Activated T-helper 2 cell treated with anti-CD3 and anti-CD28 coated beads, Interferon-gamma antibody, Interleukin-2, Interleukin-4, amounts not matched to agents 10 μg/mL and 5 μg/mL and 100 μg/mL, durations not matched to agents 14 hours and 24 hours and 36 hours (primary cell): ENCODE results near the gene MEAK7. TPM values are rescaled to one million over a fixed set of nuclear protein-coding genes. Genes with fewer than 3 reads are reported as not detected.
A peak's percentile ranks its signal among the peaks of the same experiment; 100 is the strongest.

Source experiments
- DNase-seq: peaks from one replicate; pipeline ENCODE4 v3.0.0; 2021; ENCODE audit warnings: low spot score
- H3K27ac Mint-ChIP-seq: one replicate; pipeline ENCODE4 v1.8.0; 2021; ENCODE audit warnings: mixed read lengths
- H3K27me3 Mint-ChIP-seq: one replicate; pipeline ENCODE4 v1.8.0; 2021; ENCODE audit warnings: low read depth, mixed read lengths
- H3K36me3 Mint-ChIP-seq: one replicate; pipeline ENCODE4 v1.8.0; 2021; ENCODE audit warnings: low read depth, mixed read lengths
- H3K4me1 Mint-ChIP-seq: one replicate; pipeline ENCODE4 v1.8.0; 2021; ENCODE audit warnings: low read depth, mixed read lengths
- H3K4me3 Mint-ChIP-seq: one replicate; pipeline ENCODE4 v1.8.0; 2021; ENCODE audit warnings: low read depth, mild to moderate bottlenecking, moderate library complexity, mixed read lengths
- H3K9me3 Mint-ChIP-seq: one replicate; pipeline ENCODE4 v1.8.0; 2021; ENCODE audit warnings: mixed read lengths
- intact Hi-C: fragments of 100-400 bp; cut with micrococcal nuclease; formaldehyde crosslinking; loops from one replicate; pipeline ENCODE4 v1.15.1; 2023
- total RNA-seq: library from RNA; stranded (reverse); gene quantifications from 2 replicates; pipeline ENCODE4 v1.2.3, GENCODE V29; 2022

Gene MEAK7, protein sequence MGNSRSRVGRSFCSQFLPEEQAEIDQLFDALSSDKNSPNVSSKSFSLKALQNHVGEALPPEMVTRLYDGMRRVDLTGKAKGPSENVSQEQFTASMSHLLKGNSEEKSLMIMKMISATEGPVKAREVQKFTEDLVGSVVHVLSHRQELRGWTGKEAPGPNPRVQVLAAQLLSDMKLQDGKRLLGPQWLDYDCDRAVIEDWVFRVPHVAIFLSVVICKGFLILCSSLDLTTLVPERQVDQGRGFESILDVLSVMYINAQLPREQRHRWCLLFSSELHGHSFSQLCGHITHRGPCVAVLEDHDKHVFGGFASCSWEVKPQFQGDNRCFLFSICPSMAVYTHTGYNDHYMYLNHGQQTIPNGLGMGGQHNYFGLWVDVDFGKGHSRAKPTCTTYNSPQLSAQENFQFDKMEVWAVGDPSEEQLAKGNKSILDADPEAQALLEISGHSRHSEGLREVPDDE
- total RNA-seq = 15.4 and 19.4 TPM in 2 replicates

DNA sequence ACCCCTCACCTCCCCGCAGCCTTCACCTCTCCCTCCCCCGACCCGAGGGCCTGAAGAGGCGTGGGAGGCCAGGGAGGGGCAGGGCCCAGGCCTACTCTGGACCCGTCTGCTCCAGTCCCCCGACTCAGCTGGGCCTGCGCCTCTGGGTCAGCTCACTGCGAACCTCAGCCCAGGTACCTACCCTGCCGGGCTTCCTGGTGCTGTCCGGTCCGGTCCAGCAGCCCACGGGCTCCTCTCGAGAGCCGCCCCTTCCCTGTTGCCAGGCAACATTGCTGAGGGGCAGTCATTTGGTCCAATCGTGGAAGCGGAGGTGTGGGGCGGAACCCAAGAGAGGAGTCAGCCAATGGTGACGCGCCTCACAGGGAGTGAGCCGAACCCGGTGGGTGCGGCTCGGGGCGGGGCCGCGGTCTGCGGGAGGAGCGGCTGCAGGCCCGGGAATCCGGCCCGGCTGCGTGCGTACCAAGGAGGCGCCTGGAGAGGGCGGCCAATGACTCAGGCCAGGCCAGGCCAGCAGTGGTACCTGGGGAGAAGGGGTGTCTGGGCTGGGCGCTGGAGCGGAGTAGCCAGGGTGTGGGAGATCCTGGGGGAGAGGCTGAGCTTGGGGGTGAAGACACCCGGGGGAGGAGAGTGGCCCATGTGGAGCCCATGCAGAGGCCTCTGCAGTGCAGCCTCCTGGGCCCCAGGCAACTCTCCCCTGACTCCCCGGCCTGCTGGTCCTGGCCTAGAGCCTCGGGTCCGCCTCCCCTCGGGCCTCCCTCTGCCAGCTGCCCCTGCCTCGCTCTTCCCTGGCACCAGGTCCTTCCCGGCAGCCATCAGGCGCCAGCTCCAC, at the start of gene MEAK7:
Gene MEAK7, minus strand, starts transcription at position 240 of the 829 bp plus-strand sequence. CDS start 6,573 bp downstream, outside the sequence.
- H3K4me1 Mint-ChIP-seq = peaks cover 44% of the 10 kb centered on the region
- no peaks in the 10 kb centered on the region for H3K27me3 Mint-ChIP-seq
- H3K36me3 Mint-ChIP-seq = peaks cover 12% of the 10 kb centered on the region
- intact Hi-C loops = loop anchor here (5.0 to 10.0 kb wide), 2 partner anchors 223 to 420 kb away; no protein-coding TSS in a partner anchor
- peak; percentile 96 for DNase-seq
- no peaks in the 10 kb centered on the region for H3K9me3 Mint-ChIP-seq
- H3K4me3 Mint-ChIP-seq = peak within 1 kb of the TSS; percentile 88
- peak within 1 kb of the TSS; percentile 89 for H3K27ac Mint-ChIP-seq

DNA sequence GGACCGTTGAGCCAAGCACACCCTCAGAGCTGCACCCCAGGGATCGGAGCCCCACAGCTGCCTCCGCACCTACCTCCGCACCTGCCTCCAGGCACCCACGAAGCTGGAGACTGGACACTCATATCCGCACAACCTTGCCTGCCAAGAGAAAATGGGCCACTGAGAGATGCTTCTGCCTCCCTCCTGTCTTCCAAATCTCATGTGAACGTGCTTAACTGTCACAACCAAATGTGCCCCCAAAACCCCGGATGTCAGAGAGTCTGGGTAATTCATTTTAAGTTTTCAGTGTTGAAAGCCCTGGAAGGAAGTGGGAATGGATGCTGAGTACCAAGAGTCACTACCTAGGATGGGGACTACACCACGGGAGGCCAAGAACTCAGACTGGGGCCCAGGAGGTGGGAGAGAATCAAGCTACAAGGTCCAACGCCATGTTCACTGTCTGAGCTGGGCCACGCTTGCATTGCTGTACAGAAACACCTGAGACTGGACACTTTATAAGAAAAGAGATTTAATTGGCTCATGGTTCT, 49.5 kb upstream of the MEAK7 start:
- Mint-ChIP-seq H3K4me1 (peaks cover 58% of the 10 kb centered on the region), H3K27ac (peak overlapping the region; percentile 91), H3K4me3 (peak overlapping the region; percentile 91), H3K36me3 (peaks cover 19% of the 10 kb centered on the region), H3K9me3 (no peaks in the 10 kb centered on the region), H3K27me3 (no peaks in the 10 kb centered on the region)
- intact Hi-C loops = loop anchor here (1.0 kb wide), 1 partner anchor 46 kb away; no protein-coding TSS in a partner anchor
- peak; percentile 57 for DNase-seq

DNA sequence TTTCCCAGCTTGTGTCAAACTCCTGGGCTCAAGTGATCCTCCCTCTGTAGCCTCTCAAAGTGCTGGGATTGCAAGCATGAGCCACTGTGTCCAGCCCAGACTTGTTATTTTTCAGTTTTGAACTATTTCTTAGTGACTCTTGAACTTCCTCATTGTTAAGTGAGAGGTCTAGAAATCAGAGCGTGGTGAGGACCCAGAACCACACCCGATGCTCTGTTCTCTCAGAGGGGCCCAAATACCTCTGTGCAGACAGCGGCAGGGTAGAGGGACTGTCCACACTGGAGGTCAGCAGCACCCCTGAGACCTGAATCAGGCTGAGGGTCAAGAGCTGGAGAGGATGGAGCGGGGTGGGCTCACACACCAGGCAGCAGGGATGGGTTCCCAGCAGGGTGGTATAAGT, 47.7 kb upstream of the MEAK7 start:
- no peaks in the 10 kb centered on the region for H3K27me3 Mint-ChIP-seq
- peak overlapping the region; percentile 91 for H3K4me3 Mint-ChIP-seq
- DNase-seq = no peak
- H3K4me1 Mint-ChIP-seq = peaks cover 60% of the 10 kb centered on the region
- peak overlapping the region; percentile 91 for H3K27ac Mint-ChIP-seq
- no peaks in the 10 kb centered on the region for H3K9me3 Mint-ChIP-seq
- intact Hi-C loops = no loop called here
- H3K36me3 Mint-ChIP-seq = peaks cover 25% of the 10 kb centered on the region

DNA sequence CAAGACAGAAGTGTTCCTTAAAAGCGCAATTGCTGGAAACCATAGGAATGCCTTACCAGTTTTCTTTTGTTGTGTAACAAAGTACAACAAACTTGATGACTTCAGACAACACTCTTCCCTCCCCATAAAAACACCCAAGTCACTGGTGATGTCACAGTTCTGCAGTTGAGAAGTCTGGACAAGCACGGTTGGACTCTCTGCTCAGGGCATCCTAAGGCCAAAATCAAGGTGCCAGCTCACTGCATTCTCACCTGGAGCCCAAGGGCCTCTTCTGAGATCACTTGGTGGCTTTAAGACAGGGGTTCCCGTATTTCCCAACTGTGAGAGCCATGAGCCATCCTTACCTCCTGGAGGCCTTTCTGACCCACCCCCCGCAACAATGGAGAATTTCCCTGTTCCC, 45.6 kb upstream of the MEAK7 start:
- Mint-ChIP-seq H3K4me3 (peak overlapping the region; percentile 87), H3K36me3 (peaks cover 40% of the 10 kb centered on the region), H3K9me3 (no peaks in the 10 kb centered on the region), H3K27ac (peak overlapping the region; percentile 98), H3K27me3 (no peaks in the 10 kb centered on the region), H3K4me1 (peaks cover 59% of the 10 kb centered on the region)
- no peak for DNase-seq
- intact Hi-C loops = no loop called here

DNA sequence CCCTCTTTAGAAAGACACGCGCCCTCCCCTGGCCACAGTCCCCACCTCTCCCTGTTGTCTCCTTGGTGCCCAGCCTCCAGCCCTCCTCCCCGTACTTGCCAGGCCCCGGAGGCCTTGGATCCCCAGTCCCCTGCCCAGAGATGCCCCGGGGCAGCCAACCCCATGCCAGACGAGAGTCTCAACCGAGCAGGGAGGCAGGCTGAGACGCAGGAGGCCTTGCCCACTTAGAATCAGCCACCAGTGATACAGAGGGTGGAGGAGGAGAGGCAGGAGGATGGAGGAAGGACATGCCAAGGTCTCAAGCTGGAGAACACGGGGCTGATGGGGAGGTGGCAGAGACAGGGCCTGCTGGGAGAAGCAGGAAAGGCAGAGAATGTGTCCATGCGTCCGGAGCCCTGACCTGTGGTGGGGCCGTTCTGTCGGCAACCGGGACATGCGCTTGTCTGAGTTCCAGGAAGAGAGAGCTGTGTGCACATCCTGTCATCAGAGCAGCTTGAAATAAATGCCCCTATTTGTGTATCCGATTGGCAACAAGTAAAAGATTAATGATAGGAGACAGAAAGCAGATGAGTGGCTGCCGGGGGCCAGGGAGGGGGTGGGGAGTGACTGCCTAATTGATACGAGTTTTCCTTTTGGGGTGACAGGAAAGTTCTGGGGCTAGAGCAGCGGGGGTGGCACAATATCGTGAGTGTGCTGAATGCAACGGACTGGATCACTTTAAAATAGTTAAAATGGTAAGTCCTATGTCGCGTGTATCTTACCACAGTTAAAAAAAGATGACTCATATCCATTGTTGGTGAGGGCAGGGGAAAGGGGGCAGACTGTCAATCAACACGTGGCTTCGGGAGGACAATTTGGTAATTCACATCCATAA, 44.7 kb upstream of the MEAK7 start:
- Mint-ChIP-seq H3K9me3 (no peaks in the 10 kb centered on the region), H3K36me3 (peaks cover 45% of the 10 kb centered on the region), H3K4me1 (peaks cover 57% of the 10 kb centered on the region), H3K27ac (peak overlapping the region; percentile 98), H3K4me3 (peak overlapping the region; percentile 87), H3K27me3 (no peaks in the 10 kb centered on the region)
- peak; percentile 56 for DNase-seq
- intact Hi-C loops = loop anchor here (1.0 to 2.0 kb wide), 3 partner anchors 34 to 70 kb away; partner anchors contain the start of gene COTL1

DNA sequence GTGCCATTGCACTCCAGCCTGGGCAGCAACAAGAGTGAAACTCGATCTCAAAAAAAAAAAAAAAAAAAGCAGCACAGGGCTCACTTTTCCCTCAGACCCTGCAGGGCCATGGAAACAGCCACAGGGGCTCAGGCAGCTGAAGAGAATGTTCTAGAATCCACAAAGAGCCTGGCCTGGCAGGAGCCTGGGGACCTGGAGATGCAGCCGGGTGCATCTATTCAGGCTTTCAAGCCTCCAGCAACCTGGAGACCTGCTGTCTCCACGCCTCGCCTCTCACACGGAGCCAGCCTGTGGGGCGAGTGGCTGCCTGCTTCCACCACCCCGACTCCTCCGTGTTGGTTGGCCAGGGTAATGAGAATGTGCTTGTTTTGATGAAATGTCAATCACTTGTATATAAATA, 44.0 kb upstream of the MEAK7 start:
- H3K27ac Mint-ChIP-seq = peak overlapping the region; percentile 98

DNA sequence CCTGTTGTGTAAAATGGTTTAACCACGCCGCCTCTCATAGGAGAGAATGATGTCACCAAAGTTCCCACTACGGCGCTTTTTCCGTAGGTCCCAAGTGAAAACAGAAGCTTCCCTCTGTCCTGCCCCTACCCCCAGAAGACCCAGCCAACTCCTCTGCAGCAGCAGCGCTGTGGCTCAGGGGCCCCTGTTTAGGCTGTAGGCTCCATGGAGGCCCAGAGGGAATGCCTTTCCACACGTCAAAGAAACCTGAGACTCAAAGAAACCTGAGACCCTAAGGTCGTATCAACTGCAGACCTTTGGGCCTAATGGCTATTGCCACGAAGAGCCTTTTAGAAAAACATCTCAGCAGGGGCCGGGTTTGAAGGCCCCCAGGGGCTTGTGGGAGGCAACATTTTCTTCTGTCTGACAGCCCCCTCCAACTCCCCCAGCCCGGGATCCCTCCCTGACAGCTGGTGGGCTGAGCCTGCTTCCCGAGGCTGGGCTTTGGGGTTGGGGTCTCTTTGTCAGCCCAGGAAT, 43.1 kb upstream of the MEAK7 start:
- Mint-ChIP-seq H3K36me3 (peaks cover 46% of the 10 kb centered on the region), H3K27me3 (no peaks in the 10 kb centered on the region)
- intact Hi-C loops = loop anchor here (2.0 kb wide), 1 partner anchor 71 kb away; the partner anchor contains the start of gene COTL1

More for the DNA sequence above, 44.0 kb upstream of the MEAK7 start:
- peaks cover 54% of the 10 kb centered on the region for H3K4me1 Mint-ChIP-seq
- no peak for DNase-seq
- peak overlapping the region; percentile 87 for H3K4me3 Mint-ChIP-seq
- intact Hi-C loops = loop anchor here (2.0 kb wide), 1 partner anchor 70 kb away; the partner anchor contains the start of gene COTL1
- H3K27me3 Mint-ChIP-seq = no peaks in the 10 kb centered on the region
- peaks cover 47% of the 10 kb centered on the region for H3K36me3 Mint-ChIP-seq
- no peaks in the 10 kb centered on the region for H3K9me3 Mint-ChIP-seq

DNA sequence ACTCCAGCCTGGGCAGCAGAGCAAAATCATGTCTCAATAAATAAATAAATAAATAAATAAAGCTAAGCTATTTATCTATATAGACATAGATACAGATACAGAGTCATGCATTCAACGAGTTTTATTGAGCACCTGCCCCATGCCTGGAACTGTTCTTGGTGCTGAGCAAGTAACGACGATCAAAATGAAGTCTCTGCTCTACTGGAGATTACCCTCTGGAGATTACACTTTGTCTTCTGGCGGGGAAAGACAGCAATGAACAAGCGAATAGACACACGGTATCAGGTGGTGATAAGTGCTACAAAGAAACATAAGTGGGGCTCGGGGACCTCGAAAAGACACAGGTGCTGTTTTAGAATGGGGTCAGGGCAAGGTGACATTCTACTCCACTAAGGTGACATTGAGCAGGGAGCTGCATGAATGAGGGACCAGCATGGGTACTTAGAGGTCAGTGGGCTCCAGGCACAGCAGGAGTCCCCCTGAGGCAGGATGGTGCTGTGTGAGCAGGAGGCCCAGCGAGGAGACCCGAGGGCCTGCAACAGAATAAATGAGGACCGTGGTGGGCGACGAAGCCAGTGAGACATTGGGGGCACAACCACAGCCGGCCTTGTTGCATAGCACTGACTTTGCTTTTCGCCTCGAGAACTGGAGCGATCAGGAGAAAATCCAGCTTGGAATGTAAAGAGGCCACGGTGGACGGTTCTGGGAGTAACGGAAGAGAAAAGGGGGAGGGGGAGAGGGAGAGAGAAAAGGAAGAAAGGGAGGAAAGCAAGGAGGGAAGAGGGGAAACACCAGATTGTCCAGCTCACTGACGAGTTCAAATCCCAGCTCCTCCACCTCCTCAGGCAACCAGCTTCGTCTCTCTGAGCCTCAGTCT, 42.4 kb upstream of the MEAK7 start:
- Mint-ChIP-seq H3K4me3 (peak overlapping the region; percentile 72), H3K27ac (peak overlapping the region; percentile 86), H3K9me3 (no peaks in the 10 kb centered on the region), H3K36me3 (peaks cover 43% of the 10 kb centered on the region), H3K27me3 (no peaks in the 10 kb centered on the region), H3K4me1 (peaks cover 49% of the 10 kb centered on the region)
- DNase-seq = no peak
- intact Hi-C loops = no loop called here

More for the DNA sequence above, 43.1 kb upstream of the MEAK7 start:
- Mint-ChIP-seq H3K9me3 (no peaks in the 10 kb centered on the region), H3K4me3 (peak overlapping the region; percentile 72), H3K27ac (peak overlapping the region; percentile 86), H3K4me1 (peaks cover 52% of the 10 kb centered on the region)
- DNase-seq = no peak

DNA sequence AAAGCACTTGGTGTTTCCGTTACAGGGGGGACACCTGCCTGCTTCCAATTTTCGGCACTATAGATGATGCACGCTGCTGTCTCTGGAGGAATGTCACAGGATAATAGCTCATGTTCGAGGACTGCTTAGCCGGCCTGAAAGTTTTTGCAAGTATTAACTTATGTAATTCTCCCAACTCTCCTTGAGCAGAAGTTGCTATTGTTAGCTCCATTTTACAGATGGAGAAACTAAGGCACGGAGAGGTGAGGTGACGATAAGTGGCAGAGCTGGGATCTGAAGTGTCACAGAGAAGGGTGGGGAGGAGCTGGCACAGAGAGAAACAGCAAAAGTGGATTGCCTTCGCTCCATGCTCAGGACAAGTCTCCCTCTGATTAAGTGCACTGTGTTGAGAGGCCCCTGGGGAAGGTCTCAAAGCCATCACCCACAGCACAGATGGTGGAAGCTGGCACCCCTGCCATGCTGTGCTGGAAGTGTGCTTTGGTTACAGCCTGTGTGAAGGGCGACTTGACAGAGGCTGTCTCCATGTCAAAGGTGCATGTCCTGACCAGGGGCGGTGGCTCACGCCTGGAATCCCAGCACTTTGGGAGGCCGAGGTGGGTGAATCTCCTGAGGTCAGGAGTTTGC, 40.8 kb upstream of the MEAK7 start:
- intact Hi-C loops = no loop called here
- Mint-ChIP-seq H3K4me1 (peaks cover 43% of the 10 kb centered on the region), H3K27ac (no peak overlapping the region), H3K9me3 (no peaks in the 10 kb centered on the region), H3K36me3 (peaks cover 37% of the 10 kb centered on the region), H3K27me3 (no peaks in the 10 kb centered on the region), H3K4me3 (no peak overlapping the region)
- no peak for DNase-seq

DNA sequence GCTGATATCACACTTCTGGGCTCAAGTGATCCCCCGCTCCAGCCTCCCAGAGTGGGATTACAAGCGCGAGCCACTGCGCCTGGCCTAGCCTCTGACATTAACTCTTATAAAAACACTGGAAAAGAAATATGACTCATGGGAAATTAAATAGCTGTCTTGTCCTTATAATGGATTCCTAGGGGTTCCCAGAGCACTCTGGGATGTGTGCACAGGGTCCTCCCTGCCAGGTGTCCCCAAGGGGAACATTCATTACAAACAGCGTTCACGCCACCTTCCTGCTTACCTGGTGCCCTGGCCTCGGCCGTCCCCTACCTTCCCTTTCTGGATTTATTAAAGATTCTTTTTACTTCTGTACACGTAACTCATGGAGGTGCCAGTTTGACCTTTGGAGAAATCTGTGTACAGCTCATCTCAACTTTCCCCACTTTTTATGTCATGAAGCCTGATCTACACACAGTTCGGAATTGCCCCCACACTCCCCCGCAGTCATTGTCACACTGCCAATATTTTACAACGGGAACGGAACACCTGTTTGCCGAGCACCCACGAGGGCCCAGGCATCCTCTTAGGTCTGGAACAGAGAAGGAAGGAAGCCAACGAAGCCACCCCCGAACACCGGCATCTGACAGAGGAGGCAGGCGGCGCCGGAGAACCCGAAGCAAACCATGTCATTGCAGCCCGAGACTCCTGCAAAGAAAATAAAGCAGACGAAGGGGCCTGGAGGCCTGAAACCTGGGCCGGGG, 39.7 kb upstream of the MEAK7 start:
- H3K4me1 Mint-ChIP-seq = peaks cover 37% of the 10 kb centered on the region
- H3K4me3 Mint-ChIP-seq = peak overlapping the region; percentile 34
- no peak for DNase-seq

More for the DNA sequence above, 39.7 kb upstream of the MEAK7 start:
- Mint-ChIP-seq H3K27me3 (no peaks in the 10 kb centered on the region), H3K27ac (peak overlapping the region; percentile 78), H3K36me3 (peaks cover 45% of the 10 kb centered on the region), H3K9me3 (no peaks in the 10 kb centered on the region)
- intact Hi-C loops = no loop called here
